ENCODE data around the gene CD163. TPM values are rescaled to one million over a fixed set of nuclear protein-coding genes. Genes with fewer than 3 reads are reported as not detected.
"Not testable (repeated sequence)": the region's sequence is repeated elsewhere in the genome, so short reads cannot be mapped to it uniquely, and the experiment has no call there.

The CD163 gene
- total RNA-seq, result 10 to 100 TPM in 1 of 8 experiments, under 1 TPM in 7; under 0.01 to 87.7 (median 0.56) TPM

DNA sequence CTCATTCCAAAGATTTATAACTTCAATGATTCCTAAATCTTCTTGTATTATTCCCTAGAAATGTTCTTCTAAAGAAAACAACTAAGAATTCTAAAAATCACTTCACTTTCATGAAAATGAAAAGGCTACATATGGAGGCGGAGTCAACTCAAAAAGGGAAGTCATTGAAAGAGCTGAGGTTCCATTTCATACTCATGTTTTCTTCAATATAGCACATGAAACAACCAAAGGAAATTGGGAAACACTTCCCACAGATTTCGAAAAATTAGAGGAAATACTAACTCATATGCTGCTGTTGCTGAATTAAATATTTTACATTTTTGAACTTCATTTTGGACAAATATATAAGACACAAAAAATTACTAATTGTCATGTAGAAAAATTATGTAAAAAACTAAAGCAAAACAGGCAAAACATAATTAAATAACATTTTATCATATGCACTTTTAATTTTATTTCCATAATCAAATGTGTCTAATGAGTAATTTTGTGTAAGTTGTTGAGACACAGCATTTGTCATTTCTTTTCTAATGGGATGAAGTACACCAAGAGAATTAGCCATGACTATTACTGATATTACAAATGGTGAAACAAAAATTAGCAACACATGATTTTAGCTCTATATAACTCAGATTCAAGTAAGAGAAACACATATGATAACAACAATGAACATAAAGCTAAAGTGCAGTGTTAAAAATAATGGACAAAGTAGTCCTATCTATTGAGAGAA, at the start of gene CD163:
CD163 (minus strand) TSS at position 92 of the 730 bp plus-strand sequence; CDS start at position 5, 87 bp downstream.
- in situ Hi-C loops (cut with MboI; ENCODE audit: low pct_unique_long_range_greater_than_20kb in 2 of 9, low sequenced_read_pairs in 9 of 9, unreplicated experiment in 9 of 9), result no loop called here
- Histone ChIP-seq H3K27ac (no peak within 1 kb of the TSS), H3K4me1 (replicated peaks in 1 of 2) (no peaks in the 10 kb centered on the region), H3K4me3 (no peak within 1 kb of the TSS)
- no peak for ATAC-seq (replicated peaks in 6 of 8)
- WGBS, 10 experiments, result 0 to 100% (median 57%) methylated on average over 1 to 2 of the region's 2 CpGs

DNA sequence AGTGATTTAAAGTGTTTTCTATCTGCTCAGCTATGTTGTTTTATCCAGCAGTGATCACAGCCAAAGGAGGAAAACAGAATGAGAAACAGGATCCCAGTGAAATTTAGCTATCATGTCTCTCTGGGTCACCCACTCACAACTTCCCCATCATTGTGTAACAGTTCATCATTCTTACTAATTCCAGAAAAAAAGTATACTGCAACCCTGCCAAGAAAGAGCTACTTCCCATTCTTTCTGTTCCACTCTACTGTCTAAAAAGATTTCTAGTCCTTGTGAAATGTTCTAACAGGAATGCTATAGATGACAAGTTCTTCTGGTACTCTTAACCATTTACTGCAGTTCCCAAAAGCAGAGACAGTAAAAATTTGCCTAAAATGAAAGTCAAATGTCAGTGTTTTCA, 39.2 kb upstream of the CD163 start:
- H3K4me1 ChIP-seq (replicated peaks in 1 of 2), result no peaks in the 10 kb centered on the region
- H3K4me3 ChIP-seq, result no peak overlapping the region
- ATAC-seq (replicated peaks in 6 of 8), result no peak
- in situ Hi-C loops (cut with MboI; ENCODE audit: low pct_unique_long_range_greater_than_20kb in 2 of 9, low sequenced_read_pairs in 9 of 9, unreplicated experiment in 9 of 9), result no loop called here
- H3K27ac ChIP-seq, result no peak overlapping the region

DNA sequence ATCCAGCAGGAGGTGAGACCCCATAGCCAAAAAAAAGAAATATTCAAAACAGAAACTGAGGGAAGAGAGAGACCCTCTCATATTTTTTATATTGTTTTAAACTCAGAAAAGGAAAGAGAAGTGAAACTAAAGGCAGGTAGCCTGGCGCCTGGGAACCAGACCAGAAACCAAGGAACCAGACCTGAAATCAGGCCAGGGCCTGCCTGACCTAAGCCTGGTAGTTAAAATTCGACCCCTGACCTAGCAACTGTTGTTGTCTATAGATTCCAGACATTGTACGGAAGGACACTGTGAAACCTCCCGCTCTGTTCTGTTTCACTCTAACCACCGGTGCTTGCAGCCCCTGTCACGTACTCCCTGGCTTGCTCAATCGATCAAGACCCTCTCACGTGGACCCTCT, 38.5 kb upstream of the CD163 start:
- WGBS, 10 experiments, result 34 to 100% (median 64%) methylated on average over 1 to 8 of the region's 8 CpGs; no CpG with 5 or more reads in 1 of the 10 experiments
- Histone ChIP-seq H3K4me3 (no peak overlapping the region), H3K27ac (no peak overlapping the region), H3K4me1 (replicated peaks in 1 of 2) (no peaks in the 10 kb centered on the region)
- in situ Hi-C loops (cut with MboI; ENCODE audit: low pct_unique_long_range_greater_than_20kb in 2 of 9, low sequenced_read_pairs in 9 of 9, unreplicated experiment in 9 of 9), result no loop called here
- ATAC-seq (replicated peaks in 6 of 8), result no peak

DNA sequence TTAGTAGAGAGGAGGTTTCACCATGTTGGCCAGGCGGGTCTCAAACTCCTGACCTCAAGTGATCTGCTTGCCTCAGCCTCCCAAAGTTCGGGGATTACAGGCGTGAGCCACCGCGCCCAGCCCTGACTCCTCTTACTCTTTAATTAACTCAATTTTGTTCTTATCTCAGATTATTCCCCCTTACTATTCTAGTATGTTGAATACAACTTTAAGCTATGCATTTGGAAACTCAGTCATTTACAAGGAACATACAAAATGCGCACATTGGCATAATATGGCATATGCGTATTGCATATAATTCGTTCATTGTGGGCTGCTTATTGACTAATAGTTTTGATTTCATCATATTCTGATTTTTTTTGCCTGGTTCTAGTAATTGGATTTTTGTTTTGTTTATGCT, 10.8 kb upstream of the CD163 start:
- Histone ChIP-seq H3K4me1 (replicated peaks in 1 of 2) (no peaks in the 10 kb centered on the region), H3K4me3 (no peak overlapping the region), H3K27ac (no peak overlapping the region)
- in situ Hi-C loops (cut with MboI; ENCODE audit: low pct_unique_long_range_greater_than_20kb in 2 of 9, low sequenced_read_pairs in 9 of 9, unreplicated experiment in 9 of 9), result no loop called here
- peak in 3 of 8 experiments; percentile 64 to 87 (median 65) for ATAC-seq (replicated peaks in 6 of 8)
- WGBS, 10 experiments, result 0 to 91% (median 77%) methylated on average over 1 to 8 of the region's 8 CpGs

DNA sequence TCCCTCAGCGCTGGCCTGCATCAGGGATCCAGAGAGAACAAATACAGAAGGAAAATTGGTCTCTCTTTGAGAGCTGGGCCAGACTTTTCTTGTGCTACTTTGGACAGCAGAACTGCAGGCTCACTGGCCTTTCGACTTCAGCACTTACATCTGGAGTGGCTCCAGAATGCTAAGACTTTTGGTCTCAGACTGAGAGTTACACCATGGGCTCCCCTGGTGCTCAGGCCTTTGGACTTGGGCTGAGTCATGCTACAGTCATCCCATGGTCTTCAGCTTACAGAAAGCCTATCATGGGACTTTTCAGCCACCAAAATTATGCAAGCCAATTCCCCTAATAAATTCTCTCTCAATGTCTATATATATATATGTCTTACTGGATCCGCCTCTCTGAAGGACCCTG, 9.0 kb upstream of the CD163 start:
- Histone ChIP-seq H3K27ac (no peak overlapping the region), H3K4me1 (replicated peaks in 1 of 2) (no peaks in the 10 kb centered on the region), H3K4me3 (no peak overlapping the region)
- WGBS, 10 experiments, result 6 to 94% (median 70%) methylated on average over 1 to 3 of the region's 3 CpGs; no CpG with 5 or more reads in 2 of the 10 experiments
- ATAC-seq (replicated peaks in 6 of 8), result peak in 2 of 8 experiments; percentile 89 to 92
- in situ Hi-C loops (cut with MboI; ENCODE audit: low pct_unique_long_range_greater_than_20kb in 2 of 9, low sequenced_read_pairs in 9 of 9, unreplicated experiment in 9 of 9), result no loop called here

DNA sequence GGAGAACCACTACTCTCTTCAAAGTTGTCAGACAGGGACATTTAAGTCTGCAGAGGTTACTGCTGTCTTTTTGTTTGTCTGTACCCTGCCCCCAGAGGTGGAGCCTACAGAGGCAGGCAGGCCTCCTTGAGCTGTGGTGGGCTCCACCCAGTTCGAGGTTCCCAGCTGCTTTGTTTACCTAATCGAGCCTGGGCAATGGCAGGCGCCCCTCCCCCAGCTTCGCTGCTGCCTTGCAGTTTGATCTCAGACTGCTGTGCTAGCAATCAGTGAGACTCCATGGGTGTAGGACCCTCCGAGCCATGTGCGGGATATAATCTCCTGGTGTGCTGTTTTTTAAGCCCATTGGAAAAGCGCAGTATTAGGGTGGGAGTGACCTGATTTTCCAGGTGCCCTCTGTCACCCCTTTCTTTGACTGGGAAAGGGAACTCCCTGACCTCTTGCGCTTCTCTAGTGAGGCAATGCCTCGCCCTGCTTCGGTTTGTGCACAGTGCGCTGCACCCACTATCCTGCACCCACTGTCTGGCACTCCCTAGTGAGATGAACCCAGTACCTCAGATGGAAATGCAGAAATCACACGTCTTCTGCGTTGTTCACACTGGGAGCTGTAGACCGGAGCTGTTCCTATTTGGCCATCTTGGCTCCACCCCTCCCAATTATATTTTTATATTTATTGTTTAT, 6.4 kb upstream of the CD163 start:
- in situ Hi-C loops (cut with MboI; ENCODE audit: low pct_unique_long_range_greater_than_20kb in 2 of 9, low sequenced_read_pairs in 9 of 9, unreplicated experiment in 9 of 9); ATAC-seq (replicated peaks in 6 of 8): not testable (repeated sequence)
- 40 to 100% (median 81%) methylated on average over 2 to 6 of the region's 14 CpGs; no CpG with 5 or more reads in 3 of the 10 experiments for WGBS, 10 experiments

DNA sequence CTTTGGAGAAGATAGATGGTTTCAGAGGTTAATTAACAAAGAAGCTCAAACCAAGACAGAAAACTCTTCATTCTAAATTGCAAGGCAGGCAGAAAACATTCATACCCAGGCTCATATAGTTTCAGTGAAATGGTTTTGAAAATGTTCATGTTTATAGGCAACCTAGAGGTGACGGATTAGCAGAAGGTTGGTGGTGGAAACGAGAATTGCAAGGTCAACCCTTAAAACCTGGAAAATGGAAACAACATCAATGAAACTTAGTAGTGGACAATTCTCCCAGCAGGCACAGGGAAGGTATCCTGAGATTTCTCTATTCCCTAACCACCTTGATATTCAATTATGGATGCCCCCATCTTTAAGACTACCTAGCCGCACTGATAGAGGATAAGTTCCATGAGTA, 965 bp downstream of the CD163 start:
- WGBS, 10 experiments, result 40 to 100% (median 87%) methylated on average over 1 to 3 of the region's 3 CpGs; no CpG with 5 or more reads in 2 of the 10 experiments
- in situ Hi-C loops (cut with MboI; ENCODE audit: low pct_unique_long_range_greater_than_20kb in 2 of 9, low sequenced_read_pairs in 9 of 9, unreplicated experiment in 9 of 9), result no loop called here
- no peak for ATAC-seq (replicated peaks in 6 of 8)

More for the DNA sequence above, 6.4 kb upstream of the CD163 start:
- not testable (repeated sequence) for H3K4me3 ChIP-seq; H3K27ac ChIP-seq; H3K4me1 ChIP-seq (replicated peaks in 1 of 2)

DNA sequence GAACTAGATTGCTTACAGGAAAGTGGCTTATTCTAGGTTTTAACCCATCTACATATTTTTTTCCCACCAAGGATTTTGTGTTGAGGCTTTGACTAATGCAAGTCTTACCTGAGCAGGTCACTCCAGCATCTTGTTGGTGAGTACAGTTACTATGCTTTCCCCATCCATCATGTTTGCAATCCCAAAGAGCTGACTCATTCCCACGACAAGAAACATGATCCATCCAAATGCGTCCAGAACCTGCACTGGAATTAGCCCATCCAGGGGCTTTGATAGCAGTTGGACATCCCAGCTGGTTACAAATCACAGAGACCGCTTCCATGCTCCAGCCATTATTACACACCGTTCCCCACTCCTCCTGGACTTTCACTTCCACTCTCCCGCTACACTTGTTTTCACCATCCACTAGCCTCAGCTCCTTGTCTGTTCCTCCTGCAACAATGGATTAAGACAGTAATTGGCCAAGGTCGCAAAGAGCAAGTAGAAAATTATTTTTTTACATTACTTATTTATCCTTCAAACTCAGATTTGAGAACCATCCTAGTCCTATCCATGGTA, 2.5 kb downstream of the CD163 start:
- Histone ChIP-seq H3K4me1 (replicated peaks in 1 of 2) (no peaks in the 10 kb centered on the region), H3K4me3 (no peak overlapping the region), H3K27ac (no peak overlapping the region)
- in situ Hi-C loops (cut with MboI; ENCODE audit: low pct_unique_long_range_greater_than_20kb in 2 of 9, low sequenced_read_pairs in 9 of 9, unreplicated experiment in 9 of 9), result no loop called here
- no peak for ATAC-seq (replicated peaks in 6 of 8)
- 33 to 100% (median 85%) methylated on average over 2 to 6 of the region's 6 CpGs for WGBS, 10 experiments

More for the DNA sequence above, 965 bp downstream of the CD163 start:
- no peak overlapping the region for H3K4me3 ChIP-seq
- H3K4me1 ChIP-seq (replicated peaks in 1 of 2), result no peaks in the 10 kb centered on the region
- H3K27ac ChIP-seq, result no peak overlapping the region

DNA sequence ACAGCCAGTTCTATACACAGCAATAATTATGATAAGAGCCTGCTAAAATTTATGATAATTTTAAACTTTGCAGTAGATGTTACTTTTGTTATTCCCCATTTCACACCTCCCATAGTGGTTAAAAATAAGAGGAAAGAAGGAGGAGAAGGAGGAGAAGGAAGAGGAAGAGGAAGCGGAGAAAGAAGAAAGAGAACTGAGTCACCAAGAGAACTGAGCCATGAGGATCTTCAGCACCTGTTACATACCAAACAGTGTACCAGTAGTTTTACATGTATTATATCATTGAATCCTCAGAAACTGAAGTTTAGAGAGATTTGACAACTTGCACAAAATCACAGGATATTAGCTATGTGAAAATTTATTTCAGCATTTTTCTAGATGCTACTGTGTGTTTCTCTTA, 3.9 kb downstream of the CD163 start:
- H3K4me3 ChIP-seq, result no peak overlapping the region
- no peak overlapping the region for H3K27ac ChIP-seq
- H3K4me1 ChIP-seq (replicated peaks in 1 of 2), result no peaks in the 10 kb centered on the region
- WGBS, 10 experiments, result 63 to 100% (median 85%) methylated on average over 1 of the region's 1 CpG; no CpG with 5 or more reads in 2 of the 10 experiments
- in situ Hi-C loops (cut with MboI; ENCODE audit: low pct_unique_long_range_greater_than_20kb in 2 of 9, low sequenced_read_pairs in 9 of 9, unreplicated experiment in 9 of 9), result no loop called here
- ATAC-seq (replicated peaks in 6 of 8), result no peak

DNA sequence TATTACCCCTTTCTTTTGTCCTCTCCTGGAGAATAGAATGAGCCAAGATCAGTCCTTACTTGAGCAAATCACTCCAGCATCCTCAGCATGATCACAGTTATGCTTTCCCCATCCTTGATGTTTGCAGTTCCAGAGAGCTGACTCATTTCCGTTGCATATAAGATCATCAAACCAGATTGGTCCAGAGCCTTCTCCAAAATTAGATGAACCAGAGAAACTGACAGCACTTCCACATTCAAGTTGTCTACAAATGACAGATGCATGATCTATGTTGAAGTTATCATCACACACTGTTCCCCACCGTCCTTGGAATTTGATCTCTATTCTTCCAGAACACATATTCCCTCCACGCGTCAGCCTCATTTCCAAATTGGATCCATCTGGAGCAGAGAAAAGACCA, 4.8 kb downstream of the CD163 start:
- WGBS, 10 experiments, result 0 to 86% (median 69%) methylated on average over 1 to 4 of the region's 4 CpGs; no CpG with 5 or more reads in 3 of the 10 experiments
- H3K4me3 ChIP-seq, result no peak overlapping the region
- in situ Hi-C loops (cut with MboI; ENCODE audit: low pct_unique_long_range_greater_than_20kb in 2 of 9, low sequenced_read_pairs in 9 of 9, unreplicated experiment in 9 of 9), result no loop called here
- no peaks in the 10 kb centered on the region for H3K4me1 ChIP-seq (replicated peaks in 1 of 2)
- peak in 2 of 8 experiments; percentile 96 to 99 for ATAC-seq (replicated peaks in 6 of 8)
- H3K27ac ChIP-seq, result no peak overlapping the region

DNA sequence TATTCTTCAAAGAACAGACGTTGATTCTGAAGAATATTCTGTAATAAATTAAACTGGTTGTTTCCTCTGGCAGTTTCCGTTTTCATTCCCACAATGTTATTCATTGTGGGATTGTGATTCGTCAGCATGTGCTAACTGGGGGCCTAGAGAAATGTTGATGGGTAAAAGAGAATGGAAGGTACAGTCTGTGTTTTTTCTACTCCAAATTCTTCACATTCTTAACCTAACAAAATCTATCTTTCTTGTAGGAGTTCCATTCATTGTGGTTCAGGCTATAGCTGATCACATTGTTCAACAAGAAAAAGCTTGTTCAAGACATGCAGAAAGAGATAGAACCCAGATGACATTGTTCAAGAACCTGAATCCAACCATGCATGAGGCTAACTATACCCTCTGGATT, 5.9 kb downstream of the CD163 start:
- H3K4me3 ChIP-seq, result no peak overlapping the region
- in situ Hi-C loops (cut with MboI; ENCODE audit: low pct_unique_long_range_greater_than_20kb in 2 of 9, low sequenced_read_pairs in 9 of 9, unreplicated experiment in 9 of 9), result no loop called here
- ATAC-seq (replicated peaks in 6 of 8), result no peak
- no peak overlapping the region for H3K27ac ChIP-seq
- H3K4me1 ChIP-seq (replicated peaks in 1 of 2), result no peaks in the 10 kb centered on the region
- WGBS, 10 experiments, result 9 to 67% (median 49%) methylated on average over 2 to 3 of the region's 3 CpGs

DNA sequence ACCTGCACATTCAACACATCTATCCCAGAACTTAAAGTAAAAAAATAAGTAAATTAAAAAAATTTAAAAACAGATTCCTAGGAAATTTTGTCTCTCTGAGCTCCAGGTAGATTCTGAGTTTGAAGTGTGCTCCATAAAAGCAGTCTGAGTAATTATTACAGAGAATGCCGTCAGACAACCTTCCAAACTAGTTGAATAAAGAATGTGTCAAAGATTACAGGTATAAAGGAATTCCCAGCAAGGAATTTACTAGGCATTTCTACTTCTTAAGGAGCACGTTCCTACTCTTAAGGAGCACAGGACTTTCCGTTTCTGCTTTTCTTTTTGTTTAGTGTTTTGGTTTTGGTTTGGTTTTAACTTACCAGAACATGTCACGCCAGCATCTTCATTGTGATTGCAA, 7.1 kb downstream of the CD163 start:
- H3K27ac ChIP-seq, result no peak overlapping the region
- WGBS, 10 experiments, result 70 to 100% (median 93%) methylated on average over 1 to 4 of the region's 4 CpGs
- no peaks in the 10 kb centered on the region for H3K4me1 ChIP-seq (replicated peaks in 1 of 2)
- no peak for ATAC-seq (replicated peaks in 6 of 8)
- in situ Hi-C loops (cut with MboI; ENCODE audit: low pct_unique_long_range_greater_than_20kb in 2 of 9, low sequenced_read_pairs in 9 of 9, unreplicated experiment in 9 of 9), result no loop called here
- H3K4me3 ChIP-seq, result no peak overlapping the region

DNA sequence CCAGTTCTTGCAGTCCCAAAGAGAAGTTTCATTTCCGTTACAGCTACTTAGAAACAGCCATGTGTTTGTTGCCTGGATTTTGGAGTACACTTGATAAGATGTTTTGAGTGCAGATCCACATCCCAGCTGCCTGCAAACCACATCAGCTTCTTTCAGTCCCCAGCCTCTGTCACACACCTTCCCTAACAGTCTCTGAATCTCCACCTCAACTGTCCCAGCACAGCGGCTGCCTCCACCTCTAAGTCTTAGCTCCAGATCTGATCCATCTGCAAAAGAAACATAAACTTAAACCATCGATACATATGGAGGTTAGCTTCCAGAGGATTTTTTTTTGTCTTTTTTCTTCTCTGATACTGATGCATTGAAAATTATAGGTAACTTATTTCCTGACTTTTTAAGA, 8.4 kb downstream of the CD163 start:
- Histone ChIP-seq H3K27ac (no peak overlapping the region), H3K4me3 (no peak overlapping the region), H3K4me1 (replicated peaks in 1 of 2) (no peaks in the 10 kb centered on the region)
- 83 to 100% (median 92%) methylated on average over 1 to 3 of the region's 3 CpGs; no CpG with 5 or more reads in 1 of the 10 experiments for WGBS, 10 experiments
- in situ Hi-C loops (cut with MboI; ENCODE audit: low pct_unique_long_range_greater_than_20kb in 2 of 9, low sequenced_read_pairs in 9 of 9, unreplicated experiment in 9 of 9), result no loop called here
- ATAC-seq (replicated peaks in 6 of 8), result no peak

Data from motor neuron (in vitro differentiated cells).